HG03108 (cell line): Measurements from ENCODE around the gene PXYLP1.
A peak's percentile ranks its signal among the peaks of the same experiment; 100 is the strongest.

ENCODE experiments used
- ATAC-seq: cut with Tn5 transposase; IDR thresholded peaks from one replicate; pipeline ENCODE4 v1.9.1; 2021; ENCODE audit warnings: moderate library complexity; ENCODE audit not compliant: unreplicated experiment

PXYLP1 gene

DNA sequence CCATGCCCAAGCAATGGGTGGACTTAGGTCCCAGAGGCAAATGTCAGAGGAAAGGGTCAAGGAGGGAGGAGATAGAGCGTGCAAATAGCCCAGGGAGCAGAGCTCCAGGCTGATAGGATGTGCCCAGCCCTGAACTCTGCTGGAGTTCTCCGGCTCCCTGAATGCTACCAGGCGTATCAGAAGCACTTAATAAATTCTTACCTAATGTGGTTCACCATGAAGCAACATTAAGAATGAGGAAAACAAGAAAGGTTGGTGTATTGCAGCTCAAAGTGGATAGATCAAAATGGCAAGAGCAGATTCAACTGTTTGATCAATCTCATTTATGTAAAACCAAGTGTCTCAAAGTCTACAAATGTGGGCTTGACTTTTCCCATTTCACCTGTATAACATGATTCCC is 38.3 kb downstream of the PXYLP1 start:
- no peak for ATAC-seq

DNA sequence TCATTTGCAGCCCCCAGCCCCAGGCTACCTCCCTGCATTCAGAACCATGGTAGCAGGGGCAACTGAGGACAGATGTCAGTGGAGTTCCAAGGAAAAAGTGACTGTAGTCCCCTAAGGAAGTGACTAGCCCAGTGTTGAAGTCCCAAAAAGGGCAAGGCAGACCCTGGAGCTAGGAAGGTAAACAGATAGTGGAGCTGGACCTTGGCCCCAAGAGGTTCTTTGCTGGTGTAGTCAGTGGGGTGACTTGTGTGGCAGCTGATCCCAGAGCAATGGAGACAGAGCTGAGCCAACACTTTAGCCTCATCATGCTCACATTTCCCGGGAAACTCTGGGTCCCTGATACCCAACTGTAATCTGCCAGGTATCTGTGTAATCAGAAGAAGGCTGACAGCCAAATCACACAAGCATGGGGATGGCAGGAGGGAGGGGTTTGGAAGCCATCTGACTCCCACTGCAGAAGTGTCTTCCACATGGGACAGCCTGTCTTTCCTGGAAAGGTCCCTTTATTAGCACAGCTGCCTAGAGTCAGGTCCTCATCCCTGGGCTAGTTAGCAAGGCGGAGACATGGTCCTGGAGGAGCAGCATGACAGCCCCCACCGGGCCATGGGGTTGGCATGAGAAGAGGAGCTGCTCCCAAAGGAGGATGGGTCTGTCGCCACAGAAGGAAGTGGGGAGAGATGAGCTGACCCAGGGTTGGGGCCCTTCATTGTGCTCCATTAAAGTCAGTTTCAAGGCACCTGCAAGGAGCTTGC is 39.8 kb downstream of the PXYLP1 start:
- ATAC-seq: no peak

DNA sequence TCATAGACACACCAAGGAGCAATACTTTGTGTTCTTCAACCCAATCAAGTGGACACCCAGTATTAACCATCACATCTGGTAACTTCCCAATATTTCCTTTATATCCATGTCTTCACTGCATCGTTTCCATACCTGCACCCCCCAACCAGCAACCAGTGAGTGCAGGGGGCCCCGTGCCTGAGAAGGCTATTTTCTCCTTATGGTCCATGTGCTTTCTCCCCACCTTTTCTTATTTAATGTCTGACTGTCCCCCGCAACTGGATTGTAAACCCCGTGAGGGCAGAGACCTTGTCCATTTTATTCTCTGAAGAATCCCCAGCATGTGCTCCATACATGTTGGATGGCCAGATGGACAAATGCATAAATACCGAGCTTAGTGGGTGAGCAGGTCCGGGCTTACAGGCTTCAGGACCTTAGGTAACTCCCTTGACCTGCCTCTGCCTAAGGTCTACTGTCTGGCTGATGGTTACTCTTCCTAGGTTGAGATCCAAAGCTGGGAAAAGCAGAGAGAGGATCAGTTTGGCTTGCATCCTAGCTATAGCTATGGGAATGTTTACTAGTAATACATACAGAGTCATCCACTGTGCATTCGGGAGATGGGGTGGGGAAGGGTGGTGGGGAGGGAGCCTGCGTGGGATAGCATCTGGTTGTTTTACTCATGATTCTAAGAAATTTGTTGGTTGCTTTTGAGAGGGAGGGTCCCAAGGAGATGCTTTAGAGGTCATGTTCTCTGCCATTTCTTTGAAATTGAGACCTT is 41.5 kb downstream of the PXYLP1 start:
- no peak for ATAC-seq

DNA sequence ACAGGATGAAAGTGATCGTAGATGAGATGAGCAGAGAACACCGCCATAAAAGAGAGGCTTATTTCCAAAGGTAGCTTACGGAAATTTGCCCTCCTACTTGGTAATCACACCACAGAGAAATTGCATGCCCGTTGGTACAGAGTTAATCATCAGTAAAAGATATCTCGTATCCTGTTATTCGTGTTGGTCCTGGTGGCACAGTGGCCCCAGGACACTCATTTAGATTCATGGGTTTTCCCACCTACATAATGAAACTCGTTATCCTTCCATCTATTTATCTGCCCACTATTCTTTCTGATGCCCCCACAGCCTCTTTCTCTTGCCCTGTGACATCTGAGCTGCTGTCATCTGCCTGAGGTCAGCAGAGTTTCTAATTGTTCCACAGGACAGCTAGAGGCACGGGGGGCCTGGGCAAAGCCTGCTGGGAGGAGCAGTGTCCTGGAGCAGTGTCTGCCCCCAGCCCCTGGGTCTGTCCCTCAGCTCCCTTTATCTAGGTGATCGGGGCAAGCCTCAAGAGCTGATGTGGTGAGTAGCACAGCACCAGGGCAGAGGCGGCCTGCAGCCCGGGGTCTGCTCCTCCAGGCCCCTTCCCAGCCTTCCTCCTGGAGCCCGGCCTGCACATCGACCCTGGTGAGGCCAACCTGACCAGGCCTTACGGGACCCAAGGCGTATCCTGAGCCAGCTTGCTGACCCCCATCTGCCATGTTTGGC is 42.2 kb downstream of the PXYLP1 start:
- ATAC-seq: no peak

DNA sequence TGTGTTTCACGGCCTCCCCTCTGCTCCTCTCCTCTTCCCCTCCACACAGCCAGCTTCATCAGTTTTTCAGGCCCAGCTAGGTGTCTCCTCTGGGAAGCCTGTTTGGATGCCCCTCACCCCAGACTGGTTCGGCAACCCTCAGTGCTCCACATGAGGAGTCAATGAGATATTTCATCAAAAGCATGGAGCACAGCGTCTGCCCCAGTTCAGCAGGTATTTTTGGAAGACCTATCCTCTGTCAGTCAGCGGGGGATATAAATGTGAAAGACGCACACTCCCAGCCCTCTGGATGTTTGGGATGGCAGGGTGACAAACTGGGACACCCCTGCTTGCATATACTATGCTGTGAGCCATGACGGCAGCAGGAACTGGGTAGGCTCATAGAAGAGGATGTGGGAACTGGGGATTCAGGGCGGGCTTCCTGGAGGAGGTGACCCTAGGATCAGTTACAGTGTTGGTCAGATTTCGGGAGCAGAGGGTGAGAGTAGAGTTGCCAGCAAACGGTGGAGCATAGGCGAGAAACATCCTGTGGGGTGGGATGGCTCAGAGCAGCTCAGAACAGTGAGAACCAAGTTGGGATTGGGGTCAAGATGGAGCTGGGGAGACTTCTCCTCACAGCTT is 42.9 kb downstream of the PXYLP1 start:
- ATAC-seq: no peak

DNA sequence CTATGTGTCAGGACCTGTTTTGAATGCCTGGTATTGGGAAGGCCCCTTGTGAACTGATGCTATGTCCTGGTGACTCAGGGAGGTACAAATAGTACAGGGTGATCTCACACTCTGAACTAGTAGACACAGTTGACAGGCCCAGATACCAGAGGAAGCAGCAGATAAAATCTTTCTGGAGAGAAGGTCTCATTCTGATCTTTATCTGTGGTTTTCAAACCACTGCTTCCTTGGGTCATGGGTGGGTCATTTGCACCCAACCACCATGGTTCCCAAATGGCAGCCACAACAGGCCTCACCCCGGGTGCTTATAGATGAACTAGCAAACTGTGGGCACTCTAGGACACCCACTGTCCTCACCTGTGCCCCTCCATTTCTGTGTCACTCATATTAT is 43.4 kb downstream of the PXYLP1 start:
- ATAC-seq: no peak

DNA sequence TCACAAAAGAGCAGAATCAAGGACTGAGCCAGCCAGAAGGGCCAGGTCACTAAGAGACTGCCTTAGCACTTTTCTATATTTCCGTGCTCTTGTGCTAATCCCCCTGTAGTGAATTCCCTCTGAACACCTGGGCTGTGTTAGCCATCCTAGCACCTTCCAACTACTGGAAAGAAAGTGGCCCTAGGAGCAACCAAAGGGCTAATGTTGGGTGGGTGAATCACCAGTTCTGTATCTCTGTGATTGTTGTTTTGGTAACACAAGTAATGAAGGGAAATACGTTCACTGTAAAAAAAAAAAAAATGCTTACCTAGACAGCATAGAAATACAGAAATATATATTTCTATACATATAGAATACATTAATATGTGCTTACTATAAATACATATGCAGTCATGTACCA is 43.9 kb downstream of the PXYLP1 start:
- no peak for ATAC-seq

DNA sequence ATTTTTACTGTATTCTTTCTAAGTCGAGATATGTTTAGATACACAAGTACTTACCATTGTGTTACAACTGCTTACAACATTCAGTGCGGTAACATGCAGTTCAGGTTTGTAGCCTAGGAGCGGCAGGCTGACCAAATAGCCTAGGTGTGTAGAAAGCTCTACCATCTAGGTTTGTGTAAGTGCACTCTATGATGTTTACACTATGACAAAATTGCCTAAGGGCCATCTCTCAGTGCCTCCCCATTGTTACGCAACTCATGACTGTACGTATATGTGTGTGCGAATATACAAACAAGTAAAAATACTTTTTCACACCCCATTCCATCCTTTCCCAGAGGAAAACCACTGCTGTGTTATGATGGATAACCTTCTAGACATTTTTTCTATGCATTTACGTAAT is 44.3 kb downstream of the PXYLP1 start:
- ATAC-seq: no peak

DNA sequence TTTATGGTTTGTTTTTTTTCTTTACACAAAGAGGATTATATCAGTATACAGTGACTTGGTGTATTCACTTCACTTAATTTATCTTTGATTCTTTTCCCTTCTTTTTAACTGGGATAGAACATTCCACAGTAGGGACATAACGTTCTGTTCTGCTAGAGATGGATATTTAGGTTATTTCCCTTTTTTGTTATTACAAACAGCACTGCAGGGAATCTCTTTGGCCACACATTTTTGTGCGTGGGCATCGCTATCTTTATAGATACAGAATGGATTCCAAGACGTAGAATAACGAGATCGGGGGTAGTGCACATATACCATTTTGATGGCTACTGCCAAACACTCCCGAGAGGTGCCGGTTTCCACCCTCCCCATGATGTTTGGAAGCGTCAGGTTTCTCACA is 44.8 kb downstream of the PXYLP1 start:
- no peak for ATAC-seq

DNA sequence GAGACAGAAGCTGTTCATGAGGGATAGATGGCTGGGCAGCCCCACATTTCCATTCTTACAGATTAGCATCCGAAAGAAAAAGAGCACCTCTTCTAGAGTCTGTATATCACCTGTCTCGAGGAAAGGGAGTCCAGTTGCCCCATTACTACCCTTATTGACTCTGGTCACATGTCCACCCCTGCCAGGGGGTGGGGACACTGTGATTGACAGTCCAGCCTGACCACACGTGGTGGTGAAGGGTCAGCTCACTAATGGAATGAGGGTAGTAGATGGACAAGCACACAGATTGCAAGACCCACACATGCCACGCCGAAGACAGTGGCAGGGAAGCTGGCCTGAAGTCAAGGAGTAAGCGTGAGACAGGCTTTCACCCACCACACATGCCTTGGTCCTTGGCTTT is 45.8 kb downstream of the PXYLP1 start:
- no peak for ATAC-seq

DNA sequence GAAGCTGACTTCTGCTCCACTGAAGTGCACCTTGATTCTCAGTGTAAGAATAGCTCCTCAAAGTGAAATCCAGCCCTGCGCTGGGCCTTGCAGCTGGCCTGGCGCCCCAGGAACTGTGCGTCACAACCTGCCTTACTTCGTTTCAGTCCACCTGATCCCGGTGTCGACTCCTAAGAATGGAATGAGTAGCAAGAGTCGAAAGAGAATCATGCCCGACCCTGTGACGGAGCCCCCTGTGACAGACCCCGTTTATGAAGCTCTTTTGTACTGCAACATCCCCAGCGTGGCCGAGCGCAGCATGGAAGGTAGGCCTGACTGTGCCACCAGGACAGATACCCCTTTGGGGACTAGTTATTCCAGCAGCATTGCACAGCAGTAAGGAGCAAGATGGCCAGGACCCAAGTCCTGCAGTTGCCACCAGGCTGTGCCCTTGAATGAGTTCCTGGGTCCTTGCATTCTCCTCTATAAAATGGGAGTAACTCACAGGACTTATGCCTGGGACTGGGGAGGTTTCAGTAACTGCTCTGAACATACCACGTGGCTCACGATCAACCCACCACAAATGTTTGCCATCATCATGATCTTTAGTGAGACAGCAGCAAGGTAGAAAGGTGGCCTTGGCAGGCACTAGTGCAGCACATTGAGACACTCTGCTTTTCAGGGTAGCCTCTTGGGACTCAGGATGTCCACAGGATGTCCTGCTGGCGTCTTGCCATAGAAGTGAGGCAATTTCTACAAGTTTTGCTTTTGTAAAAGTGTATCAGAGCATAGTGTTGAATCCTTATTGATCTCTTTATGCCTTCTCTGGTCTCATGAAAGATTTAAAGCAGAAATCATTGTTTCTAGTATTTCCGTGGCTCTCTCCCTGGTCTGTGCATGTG is 46.8 kb downstream of the PXYLP1 start:
- ATAC-seq: no peak

DNA sequence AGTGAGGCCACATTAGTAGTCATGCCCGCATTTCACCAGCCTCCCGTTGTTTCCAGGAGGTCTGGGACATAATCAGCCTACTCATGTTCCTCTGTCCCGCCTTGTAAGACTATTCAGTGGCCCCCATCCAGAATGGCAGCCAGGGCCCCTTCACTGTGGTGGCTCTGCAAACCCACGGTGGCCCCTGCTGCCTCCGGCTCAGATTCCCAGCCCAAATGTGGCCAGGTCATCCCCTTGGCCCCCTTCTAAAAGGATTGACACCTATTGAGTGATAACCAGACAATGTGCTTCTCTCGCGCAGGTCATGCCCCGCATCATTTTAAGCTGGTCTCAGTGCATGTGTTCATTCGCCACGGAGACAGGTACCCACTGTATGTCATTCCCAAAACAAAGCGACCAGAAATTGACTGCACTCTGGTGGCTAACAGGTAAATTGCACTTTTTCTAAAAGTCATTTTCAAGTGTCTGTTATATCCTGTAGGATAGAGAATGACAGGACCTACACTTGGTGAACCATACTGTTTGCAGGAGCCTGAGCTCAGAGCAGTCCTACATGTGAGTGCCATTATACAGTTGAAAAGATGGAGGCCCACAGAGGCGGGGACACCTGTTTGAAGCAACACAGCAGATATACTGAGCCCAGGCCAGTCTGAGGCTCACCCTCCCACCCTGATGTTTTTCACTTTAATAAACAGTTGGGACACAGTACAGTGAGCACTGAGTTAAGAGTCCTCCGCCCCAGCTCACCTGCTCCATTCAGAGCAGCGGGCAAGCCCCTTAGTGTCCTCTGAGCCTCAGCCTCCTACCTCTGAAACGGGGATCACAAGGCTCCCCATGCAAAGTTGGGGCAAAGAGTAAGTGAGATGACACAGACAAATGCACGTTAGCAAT is 47.7 kb downstream of the PXYLP1 start:
- ATAC-seq: peak; percentile 61

DNA sequence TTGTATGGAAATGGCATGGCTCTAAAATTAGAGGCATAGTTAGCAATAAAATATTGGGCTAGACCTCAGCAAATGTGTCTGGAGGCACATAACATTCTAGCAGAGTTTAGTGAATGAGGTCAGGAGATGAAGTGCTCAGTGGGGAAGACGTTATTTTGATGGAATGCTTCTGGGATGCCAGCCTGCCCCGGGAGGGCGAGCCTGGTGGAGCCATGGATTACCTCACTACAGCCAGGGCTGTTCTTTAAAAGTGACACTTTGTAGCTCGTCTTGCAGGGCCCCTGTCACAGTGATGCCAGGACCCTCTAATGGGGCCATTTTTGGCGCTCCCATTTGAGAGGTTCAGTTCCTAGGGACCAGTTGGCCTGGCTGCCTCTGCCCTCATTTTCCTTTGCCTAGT is 48.5 kb downstream of the PXYLP1 start:
- ATAC-seq: no peak

DNA sequence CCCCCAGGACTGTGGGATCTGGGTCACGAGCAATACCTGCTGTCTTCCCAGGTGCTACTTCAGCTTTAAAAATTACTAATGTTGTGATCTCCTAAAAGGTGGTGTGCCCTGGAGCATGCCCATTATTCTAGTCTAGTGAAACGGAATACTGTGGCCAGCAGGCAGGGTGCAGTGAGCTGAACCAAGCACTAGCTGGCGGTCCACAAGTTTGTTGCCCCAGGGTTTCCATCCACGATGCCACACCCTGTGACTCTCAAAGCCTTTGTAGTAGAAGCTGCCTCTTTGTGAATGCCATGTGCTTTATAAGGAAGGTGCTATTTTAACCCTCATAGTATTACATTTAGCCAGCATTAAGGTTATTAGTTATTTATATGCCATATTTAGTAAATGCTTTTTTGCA is 49.1 kb downstream of the PXYLP1 start:
- ATAC-seq: no peak

DNA sequence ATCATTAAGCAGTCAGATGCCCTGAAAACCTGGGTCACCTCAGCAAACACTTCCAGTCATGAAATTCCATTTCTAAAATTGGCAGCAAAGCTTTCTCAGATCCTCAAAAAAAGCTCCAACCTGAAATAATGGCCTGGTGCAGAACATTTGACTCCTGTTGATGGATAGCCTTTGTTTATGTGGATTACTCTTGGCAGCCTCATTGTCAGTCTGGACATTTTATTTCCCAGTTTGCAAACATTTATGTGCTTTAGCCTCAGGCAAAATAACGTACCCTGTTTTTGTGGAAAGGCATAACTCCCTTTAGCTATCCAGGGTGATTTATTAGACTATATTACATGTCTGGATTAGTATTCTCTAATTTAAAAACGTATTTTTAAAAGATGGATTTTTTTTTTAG is 53.9 kb downstream of the PXYLP1 start:
- ATAC-seq: no peak

DNA sequence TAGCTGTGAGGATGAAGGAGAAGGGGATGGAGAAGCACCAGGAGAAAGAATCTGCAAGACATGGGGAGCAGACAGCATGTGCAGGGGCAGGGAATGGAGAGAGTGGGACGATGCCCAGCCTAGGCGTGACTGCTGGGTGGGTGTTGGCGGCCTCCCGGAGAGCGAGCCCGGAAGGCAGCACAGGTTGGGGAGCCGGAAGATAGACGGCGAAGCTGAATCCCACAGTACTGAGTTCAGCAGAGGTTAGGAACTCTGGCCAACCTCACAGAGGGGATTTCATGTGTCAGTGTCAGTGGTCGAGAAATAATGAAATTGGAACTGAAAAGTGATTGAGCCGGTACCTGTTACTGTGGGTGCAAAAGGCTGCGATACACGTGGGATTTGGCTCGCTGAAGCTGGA is 55.2 kb downstream of the PXYLP1 start:
- no peak for ATAC-seq

DNA sequence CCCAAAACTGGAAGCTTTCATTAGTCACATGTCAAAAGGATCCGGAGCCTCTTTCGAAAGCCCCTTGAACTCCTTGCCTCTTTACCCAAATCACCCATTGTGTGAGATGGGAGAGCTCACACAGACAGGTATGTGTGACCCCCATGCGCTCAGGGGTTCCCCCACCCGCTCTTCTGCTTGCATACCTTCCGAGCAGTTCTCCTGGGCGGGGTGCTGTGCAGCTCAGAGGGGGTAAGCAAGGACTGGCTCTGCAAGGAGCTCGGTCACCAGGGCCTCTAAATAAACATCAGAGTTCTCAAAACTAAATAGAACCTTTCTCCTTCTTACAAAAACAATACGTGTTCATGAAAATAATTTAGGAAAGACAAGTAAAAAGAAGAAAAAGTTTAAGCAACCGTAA is 55.7 kb downstream of the PXYLP1 start:
- no peak for ATAC-seq

DNA sequence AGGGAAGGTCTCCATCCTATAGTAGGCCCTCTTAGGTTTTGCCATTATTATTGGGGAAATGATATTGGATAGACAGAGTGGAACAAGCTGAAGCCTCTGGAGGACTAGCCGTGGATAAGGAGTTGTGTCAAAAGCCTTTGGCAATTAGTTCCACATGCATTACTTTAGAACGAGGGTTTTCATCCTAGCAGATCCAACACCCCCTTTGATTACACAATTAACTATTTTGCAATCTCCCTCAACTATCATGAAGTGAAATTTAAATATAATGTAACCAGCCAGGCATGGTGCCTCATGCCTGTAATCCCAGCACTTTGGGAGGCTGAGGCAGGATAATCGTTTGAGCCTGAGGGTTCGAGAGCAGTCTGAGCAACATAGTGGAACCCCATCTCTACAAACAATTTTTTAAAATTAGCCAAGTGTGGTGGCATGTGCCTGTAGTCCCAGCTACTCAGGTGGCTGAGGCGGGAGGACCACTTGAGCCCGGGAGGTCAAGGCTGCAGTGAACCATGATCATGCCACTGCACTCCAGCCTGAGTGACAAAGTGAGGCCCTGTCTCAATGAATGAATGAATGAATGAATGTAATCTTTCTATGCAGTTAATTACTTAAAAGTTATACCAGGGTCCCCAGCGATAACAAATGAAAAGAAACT is 56.8 kb downstream of the PXYLP1 start:
- ATAC-seq: no peak

DNA sequence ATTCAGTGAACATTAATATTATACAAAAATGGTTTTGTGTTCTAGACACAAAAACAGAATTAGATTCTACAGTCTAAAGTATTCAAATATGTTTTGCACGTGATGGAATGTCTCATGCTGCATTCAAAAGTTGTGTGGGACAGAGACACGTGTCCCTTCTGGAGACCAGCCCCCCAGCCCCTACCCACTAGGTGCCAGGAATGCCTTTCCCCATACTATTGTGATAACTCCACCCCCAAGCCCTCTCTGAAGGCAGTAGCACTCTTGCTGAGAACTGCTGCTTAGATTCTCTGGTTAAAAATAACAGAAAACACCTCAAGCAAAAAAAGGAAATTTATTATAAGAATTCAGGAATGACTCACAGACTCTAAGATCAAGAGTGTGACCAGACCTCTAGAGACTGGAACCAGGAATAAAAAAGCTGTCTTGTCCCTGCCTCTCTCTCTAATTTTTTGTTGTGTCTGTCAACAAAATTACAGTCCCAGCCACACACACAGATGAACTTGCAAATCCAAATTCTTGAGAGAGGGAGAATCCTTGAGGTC is 57.7 kb downstream of the PXYLP1 start:
- no peak for ATAC-seq
